ENCODE data around the gene AAMDC.

GRCh38 chr11:77815459-77815858, 5.5 kb upstream of the AAMDC start:
- TF ChIP-seq POLR2AphosphoS5 (IDR thresholded peaks at IDR 0.05; ENCODE audit: borderline replicate concordance, low read depth, low read length) = no peak
- TF ChIP-seq FOXP2 (optimal IDR thresholded peaks at IDR 0.05; ENCODE audit: control extremely low read depth, extremely low read length, insufficient read depth) = no peak
